Stimulated activated naive CD8-positive, alpha-beta T cell treated with anti-CD3 and anti-CD28 coated beads, Interleukin-15, Interleukin-2, amounts not matched to agents 100 ng/mL and 50 ng/mL, for 24 hours (primary cell): Measurements from ENCODE around the gene GRIP1.

Source experiments
- H3K27ac Mint-ChIP-seq: one replicate; pipeline ENCODE4 v1.8.0; 2021; ENCODE audit warnings: mild to moderate bottlenecking, mixed read lengths
- H3K27me3 Mint-ChIP-seq: one replicate; pipeline ENCODE4 v1.8.0; 2021; ENCODE audit warnings: mixed read lengths
- H3K36me3 Mint-ChIP-seq: one replicate; pipeline ENCODE4 v1.8.0; 2021; ENCODE audit warnings: low read depth, mixed read lengths
- H3K4me1 Mint-ChIP-seq: one replicate; pipeline ENCODE4 v1.8.0; 2021; ENCODE audit warnings: low read depth, mixed read lengths
- H3K4me3 Mint-ChIP-seq: one replicate; pipeline ENCODE4 v1.8.0; 2021; ENCODE audit warnings: mild to moderate bottlenecking, mixed read lengths
- H3K9me3 Mint-ChIP-seq: one replicate; pipeline ENCODE4 v1.8.0; 2021; ENCODE audit warnings: mixed read lengths

The GRIP1 gene

GRCh38 chr12:66375560-66375959, 303.3 kb downstream of the GRIP1 start:
- Mint-ChIP-seq H3K4me1 (no peaks in the 10 kb centered on the region), H3K27me3 (no peaks in the 10 kb centered on the region), H3K36me3 (peaks cover 4% of the 10 kb centered on the region), H3K27ac (no peak overlapping the region), H3K4me3 (no peak overlapping the region), H3K9me3 (no peaks in the 10 kb centered on the region)

- H3K36me3 Mint-ChIP-seq = peaks cover 4% of the 10 kb centered on the region
- H3K4me1 Mint-ChIP-seq = no peaks in the 10 kb centered on the region
- H3K27ac Mint-ChIP-seq = no peak overlapping the region
- H3K27me3 Mint-ChIP-seq = no peaks in the 10 kb centered on the region
- H3K4me3 Mint-ChIP-seq = no peak overlapping the region
- H3K9me3 Mint-ChIP-seq = no peaks in the 10 kb centered on the region
Observed at GRCh38 chr12:66371982-66372381, 306.9 kb downstream of the GRIP1 start.

- Mint-ChIP-seq H3K36me3 (no peaks in the 10 kb centered on the region), H3K9me3 (no peaks in the 10 kb centered on the region), H3K27ac (no peak overlapping the region), H3K4me1 (no peaks in the 10 kb centered on the region), H3K27me3 (no peaks in the 10 kb centered on the region), H3K4me3 (no peak overlapping the region)
Observed at GRCh38 chr12:66367015-66367667, 311.7 kb downstream of the GRIP1 start.

- Mint-ChIP-seq H3K4me3 (no peak overlapping the region), H3K27ac (no peak overlapping the region), H3K27me3 (no peaks in the 10 kb centered on the region), H3K9me3 (no peaks in the 10 kb centered on the region), H3K36me3 (peaks cover 3% of the 10 kb centered on the region), H3K4me1 (no peaks in the 10 kb centered on the region)
Observed at GRCh38 chr12:66365718-66366490, 313.0 kb downstream of the GRIP1 start.

GRCh38 chr12:66361703-66362102, 317.2 kb downstream of the GRIP1 start:
- H3K27ac Mint-ChIP-seq = no peak overlapping the region
- peaks cover 3% of the 10 kb centered on the region for H3K36me3 Mint-ChIP-seq
- H3K27me3 Mint-ChIP-seq = no peaks in the 10 kb centered on the region
- H3K9me3 Mint-ChIP-seq = no peaks in the 10 kb centered on the region
- no peak overlapping the region for H3K4me3 Mint-ChIP-seq
- no peaks in the 10 kb centered on the region for H3K4me1 Mint-ChIP-seq

GRCh38 chr12:66359300-66359699, 319.6 kb downstream of the GRIP1 start:
- no peaks in the 10 kb centered on the region for H3K27me3 Mint-ChIP-seq
- no peaks in the 10 kb centered on the region for H3K9me3 Mint-ChIP-seq
- peaks cover 3% of the 10 kb centered on the region for H3K36me3 Mint-ChIP-seq
- H3K27ac Mint-ChIP-seq = no peak overlapping the region
- no peaks in the 10 kb centered on the region for H3K4me1 Mint-ChIP-seq
- no peak overlapping the region for H3K4me3 Mint-ChIP-seq

- H3K27ac Mint-ChIP-seq = peak overlapping the region; percentile 17
- H3K36me3 Mint-ChIP-seq = peaks cover 20% of the 10 kb centered on the region
- no peaks in the 10 kb centered on the region for H3K9me3 Mint-ChIP-seq
- no peak overlapping the region for H3K4me3 Mint-ChIP-seq
- no peaks in the 10 kb centered on the region for H3K27me3 Mint-ChIP-seq
- no peaks in the 10 kb centered on the region for H3K4me1 Mint-ChIP-seq
Observed at GRCh38 chr12:66354291-66354690, 324.6 kb downstream of the GRIP1 start.

GRCh38 chr12:66352899-66353298, 326.0 kb downstream of the GRIP1 start:
- Mint-ChIP-seq H3K27me3 (no peaks in the 10 kb centered on the region), H3K36me3 (peaks cover 25% of the 10 kb centered on the region), H3K9me3 (no peaks in the 10 kb centered on the region), H3K4me1 (no peaks in the 10 kb centered on the region), H3K4me3 (no peak overlapping the region), H3K27ac (no peak overlapping the region)

- H3K27me3 Mint-ChIP-seq = no peaks in the 10 kb centered on the region
Observed at GRCh38 chr12:66352197-66352596, 326.7 kb downstream of the GRIP1 start.

GRCh38 chr12:66351301-66351700, 327.6 kb downstream of the GRIP1 start:
- peaks cover 40% of the 10 kb centered on the region for H3K36me3 Mint-ChIP-seq
- H3K4me1 Mint-ChIP-seq = peaks cover 6% of the 10 kb centered on the region
- H3K27ac Mint-ChIP-seq = no peak overlapping the region
- no peak overlapping the region for H3K4me3 Mint-ChIP-seq
- no peaks in the 10 kb centered on the region for H3K9me3 Mint-ChIP-seq
- H3K27me3 Mint-ChIP-seq = no peaks in the 10 kb centered on the region

More at GRCh38 chr12:66352197-66352596, 326.7 kb downstream of the GRIP1 start:
- H3K27ac Mint-ChIP-seq = no peak overlapping the region
- H3K9me3 Mint-ChIP-seq = no peaks in the 10 kb centered on the region
- H3K4me1 Mint-ChIP-seq = no peaks in the 10 kb centered on the region
- peaks cover 31% of the 10 kb centered on the region for H3K36me3 Mint-ChIP-seq
- no peak overlapping the region for H3K4me3 Mint-ChIP-seq

- Mint-ChIP-seq H3K4me3 (no peak overlapping the region), H3K27ac (no peak overlapping the region), H3K9me3 (peaks cover 9% of the 10 kb centered on the region), H3K4me1 (peaks cover 35% of the 10 kb centered on the region), H3K27me3 (no peaks in the 10 kb centered on the region), H3K36me3 (peaks cover 76% of the 10 kb centered on the region)
Observed at GRCh38 chr12:66345956-66346355, 332.9 kb downstream of the GRIP1 start.

GRCh38 chr12:66345212-66345611, 333.7 kb downstream of the GRIP1 start:
- H3K36me3 Mint-ChIP-seq = peaks cover 79% of the 10 kb centered on the region
- peak overlapping the region; percentile 54 for H3K27ac Mint-ChIP-seq
- peaks cover 11% of the 10 kb centered on the region for H3K9me3 Mint-ChIP-seq

GRCh38 chr12:66341126-66341525, 337.8 kb downstream of the GRIP1 start:
- H3K9me3 Mint-ChIP-seq = peaks cover 23% of the 10 kb centered on the region

More at GRCh38 chr12:66345212-66345611, 333.7 kb downstream of the GRIP1 start:
- H3K4me3 Mint-ChIP-seq = no peak overlapping the region
- H3K4me1 Mint-ChIP-seq = peaks cover 35% of the 10 kb centered on the region
- H3K27me3 Mint-ChIP-seq = no peaks in the 10 kb centered on the region

GRCh38 chr12:66340131-66340530, 338.7 kb downstream of the GRIP1 start:
- Mint-ChIP-seq H3K27ac (no peak overlapping the region), H3K36me3 (peaks cover 59% of the 10 kb centered on the region), H3K4me3 (no peak overlapping the region), H3K9me3 (peaks cover 23% of the 10 kb centered on the region), H3K4me1 (peaks cover 18% of the 10 kb centered on the region), H3K27me3 (no peaks in the 10 kb centered on the region)

More at GRCh38 chr12:66341126-66341525, 337.8 kb downstream of the GRIP1 start:
- Mint-ChIP-seq H3K27me3 (no peaks in the 10 kb centered on the region), H3K36me3 (peaks cover 66% of the 10 kb centered on the region), H3K4me3 (no peak overlapping the region), H3K4me1 (peaks cover 28% of the 10 kb centered on the region), H3K27ac (no peak overlapping the region)

GRCh38 chr12:66337381-66338010, 341.4 kb downstream of the GRIP1 start:
- peaks cover 50% of the 10 kb centered on the region for H3K36me3 Mint-ChIP-seq

More at GRCh38 chr12:66337381-66338010, 341.4 kb downstream of the GRIP1 start:
- Mint-ChIP-seq H3K9me3 (peaks cover 23% of the 10 kb centered on the region), H3K4me3 (no peak overlapping the region), H3K4me1 (peaks cover 7% of the 10 kb centered on the region), H3K27me3 (no peaks in the 10 kb centered on the region), H3K27ac (no peak overlapping the region)
